GM12891 (cell line): ENCODE measurements around the gene ADTRP.

ENCODE experiments used
- POLR2AphosphoS5 ChIP-seq: IDR thresholded peaks from 2 replicates; pipeline ENCODE4 v1.6.1; 2011; ENCODE audit warnings: low read depth, low read length, control low read depth
- POU2F2 ChIP-seq: IDR thresholded peaks from 2 replicates; pipeline ENCODE4 v1.6.1; 2011; ENCODE audit warnings: low read depth, mild to moderate bottlenecking, control low read depth, low read length, moderate library complexity
- SPI1 ChIP-seq: IDR thresholded peaks from 2 replicates; pipeline ENCODE4 v1.6.1; 2011; ENCODE audit warnings: low read depth, low read length, control low read depth

- TF ChIP-seq POU2F2 (no peak), POLR2AphosphoS5 (no peak), SPI1 (no peak)
Measured at GRCh38 chr6:11747021-11747420, 31.6 kb downstream of the ADTRP start.
